ENCODE data around the gene DLEC1.

DNA sequence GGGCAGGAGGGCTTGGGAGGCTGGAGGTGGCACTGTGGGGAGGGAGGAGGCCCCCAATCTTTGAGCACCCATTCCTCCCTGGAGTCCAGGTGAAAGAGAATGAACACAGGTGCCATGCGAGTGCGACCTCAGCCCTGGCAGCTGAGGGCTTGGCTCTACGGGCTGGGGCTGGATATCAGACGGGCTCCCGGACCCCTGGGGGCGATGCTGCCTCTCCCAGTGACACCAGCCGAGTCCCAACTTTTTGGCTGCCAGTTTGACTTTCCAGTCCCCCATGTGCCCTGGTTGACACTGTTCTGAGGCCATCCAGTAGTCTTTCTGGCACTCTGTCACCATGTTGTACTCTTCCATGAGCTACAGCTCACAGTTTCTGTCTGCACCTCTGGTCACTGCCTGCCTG is 47.2 kb upstream of the DLEC1 start:
- TF ChIP-seq CTCF (IDR thresholded peaks at IDR 0.05): no peak
- no peak for TF ChIP-seq BHLHE40 (IDR thresholded peaks at IDR 0.05; ENCODE audit: low read depth, low read length)
- TF ChIP-seq CBX2 (IDR thresholded peaks at IDR 0.05; ENCODE audit: borderline replicate concordance, low read depth): no peak
- TF ChIP-seq RFX5 (IDR thresholded peaks at IDR 0.05): no peak
- no peak for TF ChIP-seq EHMT2 (IDR thresholded peaks at IDR 0.05; ENCODE audit: low read depth)
- TF ChIP-seq POLR2A (IDR thresholded peaks at IDR 0.05; ENCODE audit: low read length): no peak
- TF ChIP-seq RCOR1 (IDR thresholded peaks at IDR 0.05; ENCODE audit: low read depth, low read length): no peak
- TF ChIP-seq POLR2AphosphoS2 (conservative IDR thresholded peaks at IDR 0.05; ENCODE audit: low read length): no peak
- no peak for TF ChIP-seq FOSB (CRISPR knock-in tag; IDR thresholded peaks at IDR 0.05)
- TF ChIP-seq GATA3 (IDR thresholded peaks at IDR 0.05; ENCODE audit: borderline replicate concordance): no peak
- no peak for TF ChIP-seq CBX8 (IDR thresholded peaks at IDR 0.05)
- TF ChIP-seq MAZ (IDR thresholded peaks at IDR 0.05; ENCODE audit: borderline replicate concordance, low read depth, low read length): no peak

All from A549 (cell line).